HG02798 (cell line): Measurements from ENCODE around the gene DMRTC2.

Experiments
- ATAC-seq: cut with Tn5 transposase; IDR thresholded peaks from one replicate; pipeline ENCODE4 v1.9.1; 2021; ENCODE audit warnings: mild to moderate bottlenecking; ENCODE audit not compliant: unreplicated experiment, poor library complexity

DMRTC2 gene

DNA sequence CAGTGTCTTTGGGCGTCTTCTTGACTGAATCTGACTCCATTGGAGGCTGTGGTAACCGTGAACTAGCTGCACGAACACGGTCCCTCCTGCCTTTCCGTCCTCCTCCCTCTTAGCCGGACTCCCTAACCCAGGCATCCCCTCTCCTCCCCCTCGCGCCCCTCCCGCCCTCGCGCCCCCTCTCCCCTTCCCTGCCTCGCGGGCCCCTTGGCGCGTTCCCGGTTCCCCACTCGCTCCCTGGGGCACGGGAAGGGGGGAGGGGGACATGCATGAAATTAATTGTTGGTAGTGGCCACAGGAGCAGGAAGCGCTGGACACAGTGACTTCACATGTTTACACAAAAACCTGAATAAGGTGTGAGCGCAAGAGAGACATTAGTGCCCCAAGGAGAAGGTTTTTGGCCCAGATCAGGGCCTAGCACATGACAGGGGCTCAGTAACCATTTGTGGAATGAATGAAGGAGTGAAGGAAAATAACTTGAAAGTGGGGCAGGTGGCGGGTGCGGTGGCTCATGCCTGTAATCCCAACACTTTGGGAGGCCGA, 279 bp downstream of the DMRTC2 start:
- ATAC-seq = no peak

DNA sequence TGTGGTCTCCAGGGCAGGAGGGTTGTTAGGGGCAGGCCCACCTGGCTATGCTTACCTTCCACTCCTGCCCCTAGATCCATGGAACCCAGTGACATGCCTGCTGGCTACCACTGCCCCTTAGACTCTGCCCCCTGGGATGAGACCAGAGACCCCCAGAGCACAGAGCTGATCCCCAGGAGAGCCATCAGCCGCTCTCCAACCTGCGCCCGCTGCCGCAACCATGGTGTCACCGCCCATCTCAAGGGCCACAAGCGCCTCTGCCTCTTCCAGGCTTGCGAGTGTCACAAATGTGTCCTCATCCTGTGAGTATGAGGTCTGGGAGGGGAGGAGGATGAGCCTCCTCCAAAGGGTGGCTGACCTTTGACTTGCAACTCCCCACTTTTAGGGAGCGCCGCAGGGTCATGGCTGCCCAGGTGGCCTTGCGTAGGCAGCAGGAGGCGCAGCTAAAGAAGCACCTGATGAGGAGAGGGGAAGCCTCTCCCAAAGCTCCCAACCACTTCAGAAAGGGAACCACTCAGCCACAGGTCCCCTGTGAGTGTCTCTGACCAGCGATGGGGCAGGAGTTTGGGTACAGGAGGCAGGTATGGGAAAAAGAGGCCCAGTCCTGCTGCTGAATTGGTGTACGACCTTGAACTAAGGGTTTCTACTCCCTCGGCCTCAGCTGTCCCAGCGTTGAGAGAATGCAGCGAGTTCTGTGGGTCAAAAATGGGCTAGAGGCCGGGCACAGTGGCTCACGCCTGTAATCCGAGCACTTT, 2.7 kb downstream of the DMRTC2 start:
- ATAC-seq = no peak

DNA sequence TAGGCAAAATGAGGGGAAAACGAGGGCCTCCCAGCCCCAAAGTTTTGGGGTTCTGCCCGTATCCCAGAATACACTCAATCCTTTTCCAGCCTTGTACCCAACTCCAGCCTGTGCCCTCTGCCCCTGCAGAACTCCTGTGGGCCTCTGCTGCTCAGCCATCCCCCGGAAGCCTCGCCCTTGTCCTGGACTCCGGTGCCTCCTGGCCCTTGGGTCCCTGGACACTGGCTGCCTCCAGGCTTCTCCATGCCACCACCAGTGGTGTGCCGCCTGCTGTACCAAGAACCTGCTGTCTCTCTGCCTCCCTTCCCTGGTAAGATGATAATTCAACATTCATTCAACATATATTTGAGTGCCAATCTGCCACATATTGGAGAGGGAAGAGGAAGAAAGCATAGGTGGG, 3.8 kb downstream of the DMRTC2 start:
- ATAC-seq = no peak

DNA sequence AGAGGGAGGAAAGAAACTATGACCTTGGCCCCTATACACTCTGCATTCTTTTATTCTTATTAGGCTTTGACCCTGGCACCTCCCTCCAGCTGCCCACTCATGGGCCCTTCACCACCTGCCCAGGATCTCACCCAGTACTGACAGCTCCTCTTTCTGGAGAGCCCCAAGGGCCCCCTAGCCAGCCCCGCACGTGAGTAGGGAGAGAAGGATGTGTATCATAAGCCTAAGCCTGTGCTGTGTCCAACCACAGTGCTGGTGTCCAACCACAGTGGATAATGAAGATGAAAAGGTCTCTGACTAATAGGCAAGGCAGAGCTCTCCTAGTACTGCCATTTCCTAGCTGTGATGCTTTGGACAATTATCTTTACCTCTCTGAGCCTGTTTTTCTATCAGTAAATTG, 4.2 kb downstream of the DMRTC2 start:
- no peak for ATAC-seq

DNA sequence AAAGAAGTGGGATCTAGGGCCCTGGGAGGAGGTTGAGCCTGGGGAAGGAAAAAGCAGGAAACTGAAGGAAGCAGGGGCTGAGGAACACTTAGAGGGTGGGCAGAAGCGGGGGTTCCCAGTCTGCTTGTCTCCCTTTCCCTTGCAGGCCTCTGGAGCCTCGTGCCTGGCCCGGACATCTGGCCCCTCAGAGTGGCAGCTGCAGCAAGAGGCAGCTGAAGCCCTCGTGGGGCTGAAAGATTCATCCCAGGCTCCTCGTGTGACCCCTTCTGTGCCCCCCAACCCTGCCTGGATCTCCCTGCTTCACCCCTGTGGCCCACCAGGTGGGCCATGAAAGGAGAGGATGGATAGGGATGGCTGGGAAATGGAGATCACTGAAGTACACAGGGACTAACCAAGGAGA, 5.5 kb downstream of the DMRTC2 start:
- ATAC-seq = no peak

DNA sequence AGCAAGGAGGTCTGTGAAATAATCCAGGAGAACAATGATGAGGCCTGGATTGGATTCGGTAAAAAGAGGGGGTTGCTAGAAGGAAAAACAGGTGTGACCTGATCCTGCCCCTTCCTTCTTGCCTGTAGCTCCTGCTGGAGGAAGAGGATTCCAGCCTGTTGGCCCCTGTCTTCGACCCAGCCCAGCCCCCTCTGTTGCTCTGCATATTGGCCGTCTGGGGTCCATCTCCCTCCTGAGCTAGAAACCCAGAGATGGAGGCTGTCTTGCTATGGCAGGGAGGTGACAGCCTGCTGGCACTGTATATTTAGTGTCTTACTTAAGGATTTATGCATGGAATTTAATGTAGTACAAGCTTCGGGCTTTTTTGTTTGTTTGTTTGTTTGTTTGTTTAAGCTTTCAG, 6.6 kb downstream of the DMRTC2 start:
- no peak for ATAC-seq

DNA sequence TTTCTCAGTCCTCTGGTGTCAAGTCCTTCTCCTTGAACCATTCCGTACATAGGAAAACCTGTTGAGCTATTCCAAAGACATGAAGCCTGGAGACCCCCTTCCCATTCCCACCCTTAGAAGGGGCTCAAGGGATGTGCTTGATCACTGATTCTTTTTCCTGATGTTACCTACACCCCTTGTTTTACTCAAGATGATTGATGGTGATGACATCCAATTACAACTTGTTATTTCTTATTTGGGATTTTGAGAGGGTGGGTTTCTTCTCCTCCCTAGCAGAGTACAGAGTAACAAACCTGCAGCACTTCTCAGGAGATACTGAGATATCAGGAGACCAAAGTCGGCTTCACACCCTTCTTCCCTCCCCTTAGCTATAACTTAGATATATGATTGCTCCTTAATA, 8.5 kb downstream of the DMRTC2 start:
- ATAC-seq = no peak

DNA sequence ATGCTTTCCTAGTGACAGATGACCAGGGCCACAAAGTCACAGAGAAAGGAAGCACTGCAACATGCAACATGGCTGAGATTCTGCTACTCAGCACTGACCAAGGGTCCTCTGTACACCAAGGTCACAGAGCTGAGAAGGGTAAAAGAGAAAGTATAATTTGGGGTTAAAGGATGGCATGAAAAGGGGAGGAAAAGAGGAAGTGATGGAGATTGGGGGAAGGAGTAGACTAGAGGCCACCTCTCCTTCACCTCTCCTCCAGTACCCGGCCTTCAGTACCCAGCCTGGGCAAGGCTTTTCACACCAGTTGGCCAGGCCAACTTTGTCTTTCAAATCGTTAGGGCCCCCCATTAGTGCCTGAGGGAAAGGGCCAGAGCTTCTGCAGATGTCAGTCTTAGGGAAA, 8.9 kb downstream of the DMRTC2 start:
- ATAC-seq = no peak

DNA sequence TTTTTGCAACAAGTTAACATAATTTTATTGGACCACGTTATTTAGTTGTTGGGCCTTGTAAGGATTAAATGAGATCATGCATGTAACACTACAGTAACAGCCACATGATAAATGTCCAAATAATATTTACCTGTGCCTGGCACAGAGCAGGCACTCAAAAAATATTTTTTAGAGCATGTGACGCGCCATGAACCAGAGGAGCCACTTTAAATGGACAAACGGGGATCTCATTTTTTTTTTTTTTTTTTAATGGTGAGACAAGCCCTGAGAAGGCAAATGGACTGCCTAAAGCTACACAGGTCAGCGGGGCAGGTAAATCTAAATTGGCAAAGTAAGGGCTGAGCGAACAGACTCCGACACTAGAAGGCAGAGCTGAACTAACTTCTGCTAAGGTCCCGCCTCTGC, 14.4 kb downstream of the DMRTC2 start:
- ATAC-seq = no peak

DNA sequence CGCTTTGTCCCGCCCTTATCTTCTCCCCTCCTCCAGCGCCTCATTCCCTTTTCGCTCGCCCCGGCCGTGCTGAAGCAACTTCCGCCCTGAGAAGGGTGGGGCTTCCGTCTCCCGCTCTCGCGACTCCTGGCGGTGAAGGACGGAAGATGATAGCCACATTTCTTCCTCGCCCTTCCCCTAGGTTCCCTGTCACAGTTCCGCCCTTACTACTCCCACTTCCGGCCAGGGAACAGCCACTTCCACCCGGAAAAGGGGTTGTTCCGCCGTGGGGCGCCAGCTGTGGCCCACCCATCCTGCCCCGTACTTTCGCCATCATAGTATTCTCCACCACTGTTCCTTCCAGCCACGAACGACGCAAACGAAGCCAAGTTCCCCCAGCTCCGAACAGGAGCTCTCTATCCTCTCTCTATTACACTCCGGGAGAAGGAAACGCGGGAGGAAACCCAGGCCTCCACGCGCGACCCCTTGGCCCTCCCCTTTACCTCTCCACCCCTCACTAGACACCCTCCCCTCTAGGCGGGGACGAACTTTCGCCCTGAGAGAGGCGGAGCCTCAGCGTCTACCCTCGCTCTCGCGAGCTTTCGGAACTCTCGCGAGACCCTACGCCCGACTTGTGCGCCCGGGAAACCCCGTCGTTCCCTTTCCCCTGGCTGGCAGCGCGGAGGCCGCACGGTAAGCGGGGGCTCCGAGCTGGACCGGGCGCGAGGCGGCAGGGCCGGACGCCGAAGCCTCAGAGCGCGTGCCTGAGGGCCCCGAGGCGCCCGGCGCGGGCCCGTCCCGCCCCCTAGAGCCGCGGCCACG, 15.0 kb downstream of the DMRTC2 start, which contains the start of gene RPS19:
Gene RPS19 (plus strand): TSS at position 638 of the 801 bp plus-strand sequence. CDS start 520 bp downstream, outside the sequence.
- peak; percentile 84 for ATAC-seq

DNA sequence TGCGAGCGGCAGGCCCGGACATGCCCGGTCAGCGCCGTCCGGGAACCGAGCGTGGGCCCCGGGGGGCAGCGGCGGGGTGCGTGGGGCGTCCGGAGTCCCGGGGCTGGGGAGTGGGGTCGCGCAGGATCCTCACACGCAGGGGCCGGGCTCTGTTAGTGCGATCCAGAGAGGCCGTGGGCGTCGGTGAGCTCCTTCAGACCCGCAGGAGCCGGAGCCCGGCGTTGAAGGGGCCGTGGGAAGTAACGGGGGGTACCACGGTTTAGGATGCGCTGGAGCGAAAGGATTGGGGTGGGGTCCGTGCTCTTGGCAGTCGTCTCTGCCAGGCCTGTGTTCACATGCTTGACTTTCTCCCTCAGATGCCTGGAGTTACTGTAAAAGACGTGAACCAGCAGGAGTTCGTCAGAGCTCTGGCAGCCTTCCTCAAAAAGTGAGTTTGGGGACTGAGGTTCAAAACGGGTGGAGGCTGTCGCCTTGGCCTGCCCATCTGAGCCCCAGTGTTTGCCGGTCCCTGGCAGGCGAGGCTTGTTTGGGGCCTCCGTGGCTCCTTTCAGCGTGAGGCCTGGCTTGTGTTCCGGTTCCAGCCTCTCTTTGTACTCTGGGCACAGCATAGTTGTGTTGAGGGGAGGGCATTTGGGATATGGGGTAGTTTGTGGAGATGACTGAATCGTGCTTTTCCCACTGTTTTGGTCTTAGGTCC, 15.7 kb downstream of the DMRTC2 start:
- ATAC-seq = no peak

DNA sequence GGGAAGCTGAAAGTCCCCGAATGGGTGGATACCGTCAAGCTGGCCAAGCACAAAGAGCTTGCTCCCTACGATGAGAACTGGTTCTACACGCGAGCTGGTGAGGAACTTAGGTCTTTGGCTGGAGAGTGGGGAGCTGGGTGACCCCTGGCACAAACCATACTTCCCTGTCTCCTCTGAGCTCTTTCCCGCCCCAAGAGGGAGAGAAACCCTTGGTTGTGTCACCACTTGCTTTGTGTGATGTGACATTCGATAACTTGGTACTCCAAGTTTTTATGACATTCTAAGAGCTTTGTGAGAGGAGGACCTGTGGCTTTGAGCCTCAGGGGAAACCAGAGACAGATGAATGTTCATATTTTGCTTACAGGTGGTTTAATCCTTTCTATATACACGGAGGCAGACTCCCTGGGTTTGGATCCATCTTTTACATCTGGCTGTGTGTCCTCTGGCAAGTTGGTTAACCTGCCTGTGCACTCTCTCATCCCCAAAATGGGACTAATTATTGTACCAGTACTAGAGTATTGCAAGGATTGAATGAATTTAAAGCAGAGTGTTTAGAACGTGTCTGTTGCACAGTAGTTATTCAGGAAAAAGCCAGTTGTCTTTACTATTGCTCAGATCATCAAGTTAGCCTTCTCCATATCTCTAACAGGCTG, 16.4 kb downstream of the DMRTC2 start:
- no peak for ATAC-seq

DNA sequence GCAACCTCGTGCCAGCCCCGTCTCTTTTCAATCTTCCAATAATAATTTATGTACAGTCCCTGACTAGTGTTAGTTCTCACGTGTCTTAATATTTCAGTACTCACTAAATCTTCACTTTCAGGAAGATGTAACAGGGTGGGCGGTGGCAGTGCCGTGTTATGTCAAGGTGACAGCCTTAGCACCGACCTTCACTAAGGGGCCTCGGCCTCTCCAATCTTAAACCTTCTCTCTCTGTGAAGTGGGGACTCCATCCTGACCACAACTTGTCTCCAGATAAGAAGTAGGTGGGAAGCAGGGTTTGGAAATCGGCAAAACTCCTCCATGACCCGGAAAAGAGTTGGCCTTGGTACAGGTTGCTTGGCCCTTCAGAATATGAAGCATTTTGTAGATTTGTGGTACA, 17.0 kb downstream of the DMRTC2 start:
- no peak for ATAC-seq

DNA sequence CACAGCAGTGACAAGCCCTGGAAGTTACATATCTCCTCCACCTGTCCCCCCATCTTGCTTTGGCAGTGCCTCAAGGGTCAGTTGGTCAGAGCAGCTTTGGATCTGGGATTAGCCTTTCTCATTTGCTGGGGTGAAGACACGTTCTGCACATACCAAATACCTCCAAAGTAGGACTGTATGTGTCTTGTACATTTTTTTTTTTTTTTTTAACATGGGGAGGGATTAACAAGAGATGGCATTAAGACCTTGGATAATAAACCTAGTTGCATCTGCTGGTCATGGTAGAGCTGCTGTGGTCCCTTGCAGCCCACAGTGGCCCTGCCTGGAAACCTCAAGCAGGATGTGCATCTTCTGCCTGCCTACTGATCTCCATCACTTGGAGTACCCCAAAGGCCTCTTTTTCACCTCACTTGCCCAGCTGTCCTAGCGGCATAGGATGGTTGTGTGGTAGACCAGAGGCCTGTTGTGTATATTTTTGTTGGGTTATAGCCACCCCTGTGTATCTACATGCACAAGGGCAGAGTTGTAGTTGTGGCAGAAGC, 17.7 kb downstream of the DMRTC2 start:
- no peak for ATAC-seq

DNA sequence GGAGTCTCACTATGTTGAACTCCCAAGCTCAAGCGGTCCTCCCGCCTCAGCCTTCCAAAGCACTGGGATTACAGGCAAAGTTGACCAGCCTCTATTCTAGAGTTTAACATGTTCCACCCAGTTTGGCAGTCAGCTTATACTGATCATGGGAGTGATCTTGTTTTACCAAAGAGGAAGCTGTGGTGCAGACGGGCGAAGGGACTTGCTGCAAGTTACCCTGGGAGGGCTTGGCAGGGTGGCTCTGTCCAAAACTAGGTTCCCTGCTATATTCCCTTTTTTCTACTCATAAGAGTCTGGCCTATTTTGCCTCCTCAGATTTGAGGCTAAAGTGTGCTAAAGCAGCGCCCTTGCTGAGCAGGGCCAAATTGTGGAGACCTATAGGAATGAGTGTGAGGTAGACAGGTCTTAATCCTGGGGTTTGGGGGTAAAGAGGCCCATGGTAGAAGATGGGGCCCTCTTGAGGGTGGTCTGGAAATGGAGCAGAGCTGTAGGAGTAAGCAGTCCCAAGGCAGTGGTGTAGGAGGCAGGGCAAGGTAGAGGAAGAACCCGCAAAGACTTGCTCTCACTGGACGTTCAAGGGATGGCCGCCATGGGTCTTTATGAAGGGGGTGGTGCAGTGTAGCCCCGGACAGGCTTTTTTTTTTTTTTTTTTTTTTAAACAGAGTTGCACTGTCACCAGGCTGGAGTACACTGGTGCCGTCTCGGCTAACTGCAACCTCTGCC, 18.5 kb downstream of the DMRTC2 start:
- ATAC-seq = no peak

DNA sequence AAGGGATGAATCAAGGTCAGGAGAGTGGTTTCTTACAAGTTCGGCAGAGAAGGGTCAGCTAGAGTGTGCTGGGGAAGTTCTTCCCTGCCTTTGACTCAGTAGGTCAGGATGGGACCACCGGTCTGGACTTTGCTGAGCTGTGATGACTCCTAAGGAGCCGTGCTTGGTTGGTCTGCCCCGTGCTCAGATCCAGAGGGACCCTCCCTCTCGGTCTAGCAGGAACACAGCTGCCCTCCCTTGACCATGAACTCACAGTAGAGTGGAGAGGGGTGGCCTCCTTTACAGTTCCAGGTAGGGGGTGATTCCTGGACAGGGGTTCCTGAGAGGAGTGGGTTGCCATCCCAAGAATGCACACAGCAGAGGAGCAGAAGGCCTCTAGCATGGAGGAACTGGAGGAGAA, 19.5 kb downstream of the DMRTC2 start:
- no peak for ATAC-seq

DNA sequence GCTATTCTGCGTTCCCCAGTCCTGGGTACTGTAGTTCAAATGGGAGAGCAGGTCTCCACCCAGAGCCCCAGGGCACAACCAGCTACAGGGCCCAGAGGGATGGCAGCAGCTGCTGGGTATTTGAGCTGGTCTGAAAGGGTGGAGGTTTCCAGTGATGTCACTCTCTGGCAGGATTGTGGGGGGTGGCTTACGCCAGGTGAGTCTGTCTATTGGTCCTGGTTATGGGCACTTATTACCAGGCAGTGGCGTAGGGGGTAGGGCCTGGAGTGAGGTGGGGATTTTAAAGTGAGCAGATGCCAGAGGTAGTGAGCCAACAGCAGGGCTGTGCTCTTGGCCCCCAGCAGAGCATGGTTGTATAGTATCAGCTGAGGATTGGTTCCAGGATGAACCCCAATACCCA, 21.4 kb downstream of the DMRTC2 start:
- no peak for ATAC-seq

DNA sequence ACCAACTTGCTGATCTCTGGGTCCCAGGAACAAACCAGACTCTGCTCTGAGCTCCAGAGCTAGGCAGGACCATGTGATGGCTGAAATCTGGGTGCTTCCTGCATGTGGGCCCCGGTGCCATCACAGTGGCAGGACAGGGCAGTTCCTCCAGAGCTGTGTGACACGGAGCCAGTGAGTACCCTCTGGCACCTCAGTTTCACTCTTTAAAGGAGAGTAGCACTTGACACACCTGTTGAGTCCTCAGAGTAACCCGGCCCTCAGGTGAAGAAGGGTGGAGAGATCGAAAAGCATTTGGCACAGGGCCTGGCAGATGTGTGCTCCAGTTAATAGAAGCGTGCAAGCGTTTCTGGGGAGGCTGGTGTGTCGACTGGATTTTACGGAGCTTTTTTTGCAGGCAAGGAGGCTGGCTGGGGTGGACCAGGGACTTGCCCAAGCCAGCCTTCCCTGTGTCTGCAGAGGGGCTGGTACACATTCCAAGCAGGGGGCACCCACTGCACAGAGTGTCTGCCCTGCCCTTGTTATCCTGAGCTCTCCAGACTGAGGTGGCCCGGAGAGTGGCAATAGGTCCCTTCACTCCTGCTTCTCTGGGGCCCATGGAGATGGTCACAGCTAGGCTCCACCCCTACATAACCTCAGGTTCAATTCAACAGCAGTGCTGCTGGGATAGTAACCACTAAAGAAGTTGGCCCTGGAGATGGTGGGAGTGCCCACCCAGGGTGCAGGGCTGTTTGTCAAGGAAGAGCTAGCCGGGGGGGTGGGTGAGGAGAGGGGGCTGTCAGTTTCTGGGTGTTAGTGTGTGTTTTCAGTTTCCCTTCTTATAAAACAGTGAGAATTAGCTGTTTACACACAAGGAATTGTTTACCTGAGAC, 23.5 kb downstream of the DMRTC2 start:
- ATAC-seq = no peak

DNA sequence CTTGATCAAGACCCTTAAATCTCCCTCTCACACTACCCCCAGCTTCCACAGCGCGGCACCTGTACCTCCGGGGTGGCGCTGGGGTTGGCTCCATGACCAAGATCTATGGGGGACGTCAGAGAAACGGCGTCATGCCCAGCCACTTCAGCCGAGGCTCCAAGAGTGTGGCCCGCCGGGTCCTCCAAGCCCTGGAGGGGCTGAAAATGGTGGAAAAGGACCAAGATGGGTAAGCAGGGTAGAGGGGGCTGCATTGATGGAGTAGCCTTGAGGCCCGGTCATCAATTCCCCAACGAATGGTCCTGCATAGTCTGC, 24.1 kb downstream of the DMRTC2 start:
- ATAC-seq = no peak
